IMR-90 (cell line): ENCODE measurements around the gene PARD3. TPM values are rescaled to one million over a fixed set of nuclear protein-coding genes. Genes with fewer than 3 reads are reported as not detected.

ENCODE experiments used
- ATAC-seq: fragments of 200-7000 bp; cut with Tn5 transposase; 2 replicates; pipeline ENCODE4 v1.9.1; 2020; ENCODE audit warnings: low read depth, mild to moderate bottlenecking, moderate library complexity
- BruUV-seq: library from RNA; stranded (reverse); fragments of 400-500 nt; replicated peaks from 2 replicates; lab custom pipeline; 2021; lab: Mats Ljungman, UMichigan
- CTCF ChIA-PET: fragments of 300-600 bp; formaldehyde crosslinking; extraction: SDS; loops from one replicate; lab custom pipeline; 2021; ENCODE audit warnings: antibody characterized with exemption; lab: Yijun Ruan, JAX
- POLR2A ChIA-PET: fragments of 300-600 bp; sonication (Branson Sonifier 250); formaldehyde crosslinking; loops from one replicate; lab custom pipeline; 2022; ENCODE audit warnings: antibody characterized with exemption; ENCODE audit not compliant: unreplicated experiment; lab: Charles Lee
- DNase-seq: peaks from one replicate; pipeline ENCODE4 v3.0.0; 2013
- H2AFZ ChIP-seq: replicated peaks from 2 replicates; pipeline ENCODE3; 2013; ENCODE audit warnings: low read length, mild to moderate bottlenecking; ENCODE audit not compliant: poor library complexity
- H2AK5ac ChIP-seq: 2 replicates; pipeline ENCODE4 v1.6.1; 2013; ENCODE audit warnings: low read depth, low read length, inconsistent platforms
- H2AK9ac ChIP-seq: replicated peaks from 2 replicates; pipeline ENCODE3; 2013; ENCODE audit warnings: mild to moderate bottlenecking, low read depth, low read length, moderate library complexity; ENCODE audit not compliant: poor library complexity
- H2BK120ac ChIP-seq: 2 replicates; pipeline ENCODE4 v1.6.1; 2013; ENCODE audit warnings: low read depth, low read length, inconsistent platforms
- H2BK15ac ChIP-seq: 3 replicates; pipeline ENCODE4 v1.6.1; 2013; ENCODE audit warnings: low read depth, low read length, inconsistent platforms
- H2BK20ac ChIP-seq: 2 replicates; pipeline ENCODE4 v1.6.1; 2013; ENCODE audit warnings: low read depth, mild to moderate bottlenecking, inconsistent platforms, low read length, moderate library complexity
- H2BK5ac ChIP-seq: 2 replicates; pipeline ENCODE4 v1.6.1; 2013; ENCODE audit warnings: mild to moderate bottlenecking, low read depth, low read length, inconsistent platforms; ENCODE audit not compliant: poor library complexity, severe bottlenecking
- H3K14ac ChIP-seq: replicated peaks from 2 replicates; pipeline ENCODE4 v1.6.1; 2013; ENCODE audit warnings: low read depth, low read length, inconsistent platforms
- H3K18ac ChIP-seq: 2 replicates; pipeline ENCODE4 v1.6.1; 2013; ENCODE audit warnings: low read depth, low read length, control low read depth
- H3K23ac ChIP-seq: 2 replicates; pipeline ENCODE4 v1.6.1; 2013; ENCODE audit warnings: low read depth, low read length, inconsistent platforms
- H3K27ac ChIP-seq: 2 replicates; pipeline ENCODE4 v1.5.1; 2013; ENCODE audit warnings: mild to moderate bottlenecking, control low read depth, low read length; ENCODE audit not compliant: insufficient read depth
- H3K27me3 ChIP-seq: 2 replicates; pipeline ENCODE4 v1.6.1; 2013; ENCODE audit warnings: low read length; ENCODE audit not compliant: control insufficient read depth, insufficient read depth
- H3K36me3 ChIP-seq: 2 replicates; pipeline ENCODE4 v1.6.1; 2013; ENCODE audit warnings: low read length, mixed read lengths; ENCODE audit not compliant: control insufficient read depth, insufficient read depth
- H3K4ac ChIP-seq: 2 replicates; pipeline ENCODE4 v1.6.1; 2013; ENCODE audit warnings: low read depth, low read length, inconsistent platforms
- H3K4me1 ChIP-seq: 2 replicates; pipeline ENCODE4 v1.6.1; 2013; ENCODE audit warnings: low read length, mixed read lengths; ENCODE audit not compliant: control insufficient read depth, insufficient read depth
- H3K4me2 ChIP-seq: 2 replicates; pipeline ENCODE4 v1.6.1; 2013; ENCODE audit warnings: low read depth, mild to moderate bottlenecking, control low read depth, low read length, moderate library complexity
- H3K4me3 ChIP-seq: 2 replicates; pipeline ENCODE4 v1.5.1; 2013; ENCODE audit warnings: low read depth, mild to moderate bottlenecking, control low read depth, low read length, moderate library complexity; ENCODE audit not compliant: insufficient read depth
- H3K56ac ChIP-seq: 2 replicates; pipeline ENCODE4 v1.6.1; 2013; ENCODE audit warnings: low read length, inconsistent platforms; ENCODE audit not compliant: insufficient read depth; ENCODE audit errors: extremely low read depth
- H3K79me1 ChIP-seq, 2 experiments: 2 replicates each; pipeline ENCODE4 v1.6.1; 2013; ENCODE audit warnings: low read length in 2 of 2, inconsistent platforms in 1 of 2, low read depth in 1 of 2
- H3K9ac ChIP-seq: 2 replicates; pipeline ENCODE4 v1.6.1; 2013; ENCODE audit warnings: low read depth, low read length, control low read depth
- H3K9me1 ChIP-seq: 2 replicates; pipeline ENCODE4 v1.6.1; 2013; ENCODE audit warnings: low read length, inconsistent platforms; ENCODE audit not compliant: insufficient read depth
- H3K9me3 ChIP-seq: 2 replicates; pipeline ENCODE4 v1.6.1; 2013; ENCODE audit warnings: low read length; ENCODE audit not compliant: control insufficient read depth, insufficient read depth
- H4K20me1 ChIP-seq: 2 replicates; pipeline ENCODE4 v1.6.1; 2013; ENCODE audit warnings: low read length, inconsistent platforms; ENCODE audit not compliant: insufficient read depth
- H4K5ac ChIP-seq: 2 replicates; pipeline ENCODE4 v1.6.1; 2013; ENCODE audit warnings: mild to moderate bottlenecking, low read depth, low read length, control low read depth
- H4K8ac ChIP-seq, 2 experiments: 2 replicates each; pipeline ENCODE4 v1.6.1; 2013; ENCODE audit warnings: low read depth in 2 of 2, low read length in 2 of 2, control low read depth in 1 of 2, inconsistent platforms in 1 of 2
- H4K91ac ChIP-seq: 2 replicates; pipeline ENCODE4 v1.6.1; 2013; ENCODE audit warnings: low read depth, low read length, inconsistent platforms; ENCODE audit not compliant: insufficient read depth
- BHLHE40 ChIP-seq: fragments of 150-350 bp; IDR thresholded peaks from 2 replicates; pipeline ENCODE4 v1.6.1; 2016; ENCODE audit warnings: mild to moderate bottlenecking, low read depth, low read length
- FOS ChIP-seq: fragments of 150-350 bp; IDR thresholded peaks from 2 replicates; pipeline ENCODE4 v1.6.1; 2016; ENCODE audit warnings: low read depth, low read length
- MAFK ChIP-seq: IDR thresholded peaks from 2 replicates; pipeline ENCODE4 v1.6.1; 2012; ENCODE audit warnings: low read depth, low read length, improper control_type of control experiment
- RCOR1 ChIP-seq: IDR thresholded peaks from 2 replicates; pipeline ENCODE4 v1.6.1; 2012; ENCODE audit warnings: mild to moderate bottlenecking, low read length, improper control_type of control experiment; ENCODE audit not compliant: insufficient replicate concordance
- WGBS, 2 experiments: methylation state at CpG; one replicate each; pipeline versions ENCODE4 v1.1.5 to v1.1.7; 2013; ENCODE audit warnings: missing lambda C conversion rate in 2 of 2; ENCODE audit not compliant: insufficient read length in 1 of 2; ENCODE audit errors: extremely low coverage in 2 of 2; 5-methylcytosine and 5-hydroxymethylcytosine counted together
- dilution Hi-C: fragments of 300-500 bp; cut with HindIII; formaldehyde crosslinking; loops from one replicate; pipeline ENCODE4 v1.14.3; 2018; ENCODE audit warnings: low sequenced_read_pairs; ENCODE audit not compliant: unreplicated experiment
- in situ Hi-C: fragments of 300-500 bp; cut with MboI; formaldehyde crosslinking; loops from 3 replicates; pipeline ENCODE4 v1.14.3; 2019; ENCODE audit warnings: low sequenced_read_pairs, inconsistent platforms, mixed read lengths
- intact Hi-C: fragments of 100-400 bp; cut with micrococcal nuclease; formaldehyde crosslinking; loops from 2 replicates; pipeline ENCODE4 v1.10.0; 2022
- polyA plus RNA-seq, 3 experiments: library from polyadenylated mRNA; depleted of rRNA; stranded (reverse); fragments of >200 nt; gene quantifications; 2 replicates each; pipeline ENCODE4 v1.2.3, GENCODE V29; 2012; ENCODE audit warnings: low replicate concordance in 1 of 3
- total RNA-seq: library from RNA; depleted of rRNA; stranded (reverse); fragments of >200 nt; gene quantifications from 2 replicates; pipeline ENCODE4 v1.2.3, GENCODE V29; 2012
- TF ChIP-seq, protein P1 (sequence below): fragments of 150-350 bp; IDR thresholded peaks from 2 replicates; pipeline ENCODE4 v1.6.1; 2017; ENCODE audit warnings: mild to moderate bottlenecking, antibody characterized with exemption, low read length, low read depth
- TF ChIP-seq, protein P2 (sequence below): conservative IDR thresholded peaks from 2 replicates; pipeline ENCODE4 v1.5.1; 2012; ENCODE audit warnings: mild to moderate bottlenecking, low read depth, low read length, improper control_type of control experiment

PARD3 gene
- total and polyA plus RNA-seq, 2 of the 4 experiments (the other 2 are of a cell fraction) = 14.6 to 37.5 TPM

DNA sequence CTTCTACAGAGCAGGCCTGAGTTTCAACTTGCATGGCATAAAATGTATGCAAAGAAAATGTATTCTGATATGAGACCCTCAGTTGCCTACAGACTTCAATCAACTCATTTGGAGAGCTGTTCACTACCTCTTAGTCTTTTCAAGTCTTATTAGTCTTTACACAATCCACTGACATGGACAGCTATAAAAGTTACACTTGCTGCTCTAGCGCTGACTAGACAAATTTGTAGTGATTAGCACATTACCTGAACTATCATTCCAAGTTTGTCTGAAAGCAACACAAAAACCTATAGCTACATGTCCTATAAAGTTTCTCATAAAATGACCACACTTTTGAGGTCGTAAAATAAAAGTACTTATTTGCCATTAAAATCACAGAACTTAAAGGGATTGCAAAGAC is 83.9 kb downstream of the PARD3 start:
- Histone ChIP-seq H3K36me3 (no peaks in the 10 kb centered on the region), H2BK20ac (no peak overlapping the region), H3K18ac (no peak overlapping the region), H3K4ac (no peak overlapping the region), H3K9me3 (no peaks in the 10 kb centered on the region), H2BK120ac (no peak overlapping the region), H4K5ac (no peak overlapping the region), H2AFZ (no peak overlapping the region), H3K56ac (no peak overlapping the region), H3K4me1 (peaks cover 7% of the 10 kb centered on the region), H2BK15ac (no peak overlapping the region), H4K8ac (no peak overlapping the region), H3K27ac (no peak overlapping the region), H3K9ac (no peak overlapping the region), H3K14ac (no peak overlapping the region), H3K27me3 (no peaks in the 10 kb centered on the region), H2BK5ac (no peak overlapping the region), H3K4me2 (no peak overlapping the region), H2AK5ac (no peak overlapping the region), H3K23ac (no peak overlapping the region), H3K9me1 (peaks cover 7% of the 10 kb centered on the region), H3K4me3 (no peak overlapping the region), H3K79me1 (peaks cover 17 to 44% of the 10 kb centered on the region in 2 experiments; a peak in 3 of 4 replicates), H4K91ac (no peak overlapping the region), H2AK9ac (no peak overlapping the region), H4K20me1 (peaks cover 12% of the 10 kb centered on the region)
- intact Hi-C loops (no loop called here), in situ Hi-C loops (no loop called here), dilution Hi-C loops (no loop called here)
- WGBS, 2 experiments = no CpG with 5 or more reads among the region's 2 CpGs
- CTCF ChIA-PET = interaction anchor here (1.0 to 1.2 kb wide), 2 partner anchors 10 to 21 kb away, joined by 3 to 4 read pairs; no protein-coding TSS in a partner anchor
- BruUV-seq = no TSS peak
- POLR2A ChIA-PET = no interaction called here
- TF ChIP-seq MAFK (peak; percentile 94), RCOR1 (no peak), BHLHE40 (no peak), FOS (no peak)
- TF ChIP-seq, protein P1, sequence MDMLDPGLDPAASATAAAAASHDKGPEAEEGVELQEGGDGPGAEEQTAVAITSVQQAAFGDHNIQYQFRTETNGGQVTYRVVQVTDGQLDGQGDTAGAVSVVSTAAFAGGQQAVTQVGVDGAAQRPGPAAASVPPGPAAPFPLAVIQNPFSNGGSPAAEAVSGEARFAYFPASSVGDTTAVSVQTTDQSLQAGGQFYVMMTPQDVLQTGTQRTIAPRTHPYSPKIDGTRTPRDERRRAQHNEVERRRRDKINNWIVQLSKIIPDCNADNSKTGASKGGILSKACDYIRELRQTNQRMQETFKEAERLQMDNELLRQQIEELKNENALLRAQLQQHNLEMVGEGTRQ = no peak
- TF ChIP-seq, protein P2, sequence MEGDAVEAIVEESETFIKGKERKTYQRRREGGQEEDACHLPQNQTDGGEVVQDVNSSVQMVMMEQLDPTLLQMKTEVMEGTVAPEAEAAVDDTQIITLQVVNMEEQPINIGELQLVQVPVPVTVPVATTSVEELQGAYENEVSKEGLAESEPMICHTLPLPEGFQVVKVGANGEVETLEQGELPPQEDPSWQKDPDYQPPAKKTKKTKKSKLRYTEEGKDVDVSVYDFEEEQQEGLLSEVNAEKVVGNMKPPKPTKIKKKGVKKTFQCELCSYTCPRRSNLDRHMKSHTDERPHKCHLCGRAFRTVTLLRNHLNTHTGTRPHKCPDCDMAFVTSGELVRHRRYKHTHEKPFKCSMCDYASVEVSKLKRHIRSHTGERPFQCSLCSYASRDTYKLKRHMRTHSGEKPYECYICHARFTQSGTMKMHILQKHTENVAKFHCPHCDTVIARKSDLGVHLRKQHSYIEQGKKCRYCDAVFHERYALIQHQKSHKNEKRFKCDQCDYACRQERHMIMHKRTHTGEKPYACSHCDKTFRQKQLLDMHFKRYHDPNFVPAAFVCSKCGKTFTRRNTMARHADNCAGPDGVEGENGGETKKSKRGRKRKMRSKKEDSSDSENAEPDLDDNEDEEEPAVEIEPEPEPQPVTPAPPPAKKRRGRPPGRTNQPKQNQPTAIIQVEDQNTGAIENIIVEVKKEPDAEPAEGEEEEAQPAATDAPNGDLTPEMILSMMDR = no peak
- no peak for DNase-seq
- no peak for ATAC-seq
